Gastrocnemius medialis (tissue), 4 donors: Measurements from ENCODE around the gene SF1. TPM values are rescaled to one million over a fixed set of nuclear protein-coding genes. Genes with fewer than 3 reads are reported as not detected.

Source experiments
- ATAC-seq, 2 donors: fragments of 150-250 bp; one replicate each; pipeline ENCODE4 v1.9.1; 2016
- DNase-seq, 2 donors: peaks; one replicate each; pipeline ENCODE4 v3.0.0-alpha.2; 2019
- H3K27ac ChIP-seq, 4 donors: fragments of 200-600 bp; sonication (generic); 1 replicate in 1 of 4; 2 replicates in 3 of 4; pipeline ENCODE4 v1.5.1; 2016 to 2018; ENCODE audit warnings: mild to moderate bottlenecking in 2 of 4, moderate library complexity in 1 of 4
- H3K27me3 ChIP-seq, 3 donors: fragments of 200-600 bp; sonication (generic) in 2 of 3; 1 replicate in 1 of 3; 2 replicates in 2 of 3; pipeline versions ENCODE4 v1.5.1 to v1.6.0; 2016 to 2019; ENCODE audit warnings: mild to moderate bottlenecking in 1 of 3, moderate library complexity in 1 of 3
- H3K36me3 ChIP-seq, 2 donors: fragments of 200-600 bp; sonication (generic) in 1 of 2; one replicate each; pipeline ENCODE4 v1.5.1; 2017 to 2018
- H3K4me1 ChIP-seq, 2 donors: fragments of 200-600 bp; sonication (generic) in 1 of 2; one replicate each; pipeline ENCODE4 v1.5.1; 2016 to 2017; ENCODE audit warnings: mild to moderate bottlenecking in 2 of 2
- H3K4me3 ChIP-seq, 4 donors: fragments of 200-600 bp; sonication (generic) in 3 of 4; 1 replicate in 1 of 4; 2 replicates in 3 of 4; pipeline ENCODE4 v1.5.1; 2016 to 2019; ENCODE audit warnings: mild to moderate bottlenecking in 2 of 4
- H3K9me3 ChIP-seq, 3 donors: fragments of 200-600 bp; sonication (generic) in 2 of 3; 1 replicate in 1 of 3; 2 replicates in 2 of 3; pipeline ENCODE4 v1.5.1; 2016 to 2019
- POLR2A ChIP-seq, 2 donors: fragments of 450-650 bp; IDR thresholded peaks; one replicate each; pipeline ENCODE4 v1.6.1; 2017; ENCODE audit warnings: antibody characterized with exemption in 2 of 2, mild to moderate bottlenecking in 2 of 2, moderate library complexity in 2 of 2
- in situ Hi-C, 4 donors: fragments of 200-750 bp; cut with MboI; loops; one replicate each; pipeline versions ENCODE4 v1.15.0 to v1.8.0; 2017; ENCODE audit warnings: low sequenced_read_pairs in 4 of 4
- intact Hi-C: fragments of 100-400 bp; cut with DNase I; formaldehyde crosslinking; loops from one replicate; pipeline ENCODE4 v1.15.1; 2023; ENCODE audit warnings: low total_unique reads
- total RNA-seq, 4 donors: library from RNA; depleted of rRNA; stranded (reverse); fragments of >200 nt; gene quantifications; one replicate each; pipeline versions ENCODE4 v1.1.0 to v1.2.3, GENCODE V29; 2016
- TF ChIP-seq, protein P1 (sequence below), 5 experiments: fragments of 450-650 bp in 3 of 5; fragments of 200-600 bp in 2 of 5; sonication (generic) in 2 of 5; IDR thresholded peaks in 4 of 5; conservative IDR thresholded peaks in 1 of 5; 1 replicate in 4 of 5; 2 replicates in 1 of 5; pipeline ENCODE4 v1.5.1; 2016 to 2019; ENCODE audit warnings: antibody characterized with exemption in 5 of 5, mild to moderate bottlenecking in 3 of 5, moderate library complexity in 3 of 5

SF1 gene, protein sequence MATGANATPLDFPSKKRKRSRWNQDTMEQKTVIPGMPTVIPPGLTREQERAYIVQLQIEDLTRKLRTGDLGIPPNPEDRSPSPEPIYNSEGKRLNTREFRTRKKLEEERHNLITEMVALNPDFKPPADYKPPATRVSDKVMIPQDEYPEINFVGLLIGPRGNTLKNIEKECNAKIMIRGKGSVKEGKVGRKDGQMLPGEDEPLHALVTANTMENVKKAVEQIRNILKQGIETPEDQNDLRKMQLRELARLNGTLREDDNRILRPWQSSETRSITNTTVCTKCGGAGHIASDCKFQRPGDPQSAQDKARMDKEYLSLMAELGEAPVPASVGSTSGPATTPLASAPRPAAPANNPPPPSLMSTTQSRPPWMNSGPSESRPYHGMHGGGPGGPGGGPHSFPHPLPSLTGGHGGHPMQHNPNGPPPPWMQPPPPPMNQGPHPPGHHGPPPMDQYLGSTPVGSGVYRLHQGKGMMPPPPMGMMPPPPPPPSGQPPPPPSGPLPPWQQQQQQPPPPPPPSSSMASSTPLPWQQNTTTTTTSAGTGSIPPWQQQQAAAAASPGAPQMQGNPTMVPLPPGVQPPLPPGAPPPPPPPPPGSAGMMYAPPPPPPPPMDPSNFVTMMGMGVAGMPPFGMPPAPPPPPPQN
- total RNA-seq = 100 to 1,000 TPM; 171 to 249 (median 193) TPM

DNA sequence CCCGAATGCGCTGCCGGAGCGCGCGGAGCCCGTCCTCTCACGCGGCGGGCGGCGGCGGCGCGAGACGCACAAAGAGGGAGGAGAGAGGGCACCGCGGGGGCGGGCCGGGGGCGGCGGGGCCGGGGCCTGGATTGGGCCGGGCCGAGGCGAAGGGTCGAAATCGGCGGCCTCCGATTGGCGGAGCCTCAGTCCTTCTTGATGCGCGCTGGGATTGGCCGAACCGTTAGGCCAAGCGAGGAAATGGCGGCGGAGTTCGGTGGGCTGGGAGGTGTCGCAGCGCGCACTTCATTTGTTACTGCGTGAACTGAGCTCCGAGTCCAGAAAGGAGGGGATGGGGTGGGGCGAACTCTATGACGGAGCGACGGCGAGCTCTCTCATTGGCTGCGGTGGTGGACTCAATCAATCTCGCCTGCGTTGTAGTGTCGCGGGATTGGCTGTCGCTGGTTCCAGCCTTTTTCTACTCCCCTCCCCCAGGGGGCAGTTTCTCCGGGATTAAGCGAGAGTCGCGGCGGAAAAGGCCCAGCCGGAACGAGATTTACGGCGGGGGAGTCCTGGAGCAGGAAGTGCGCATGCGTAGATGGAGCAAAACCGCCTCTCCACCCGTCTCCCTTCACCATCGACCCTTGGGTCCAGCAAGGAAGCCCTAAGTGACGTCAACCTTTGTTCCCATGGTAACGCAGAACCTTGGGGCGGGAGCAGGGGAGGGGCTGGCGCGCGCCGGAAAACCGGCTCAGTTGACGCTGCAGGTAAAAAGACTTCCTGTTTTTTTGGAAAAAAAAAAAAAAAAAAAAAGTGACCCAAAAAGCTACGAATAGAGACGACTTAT, at the start of gene SF1:
Gene SF1 (minus strand): TSS at position 70 of the 826 bp plus-strand sequence. CDS start 150 bp downstream, outside the sequence.
- intact Hi-C loops (loop anchor here (1.0 to 5.0 kb wide), 2 partner anchors 25 to 36 kb away; partner anchors contain the start of genes MAP4K2 and RASGRP2), in situ Hi-C loops (no loop called here)
- peak; percentile 92 to 95 for TF ChIP-seq POLR2A (IDR thresholded peaks at IDR 0.05)
- TF ChIP-seq, protein P1, sequence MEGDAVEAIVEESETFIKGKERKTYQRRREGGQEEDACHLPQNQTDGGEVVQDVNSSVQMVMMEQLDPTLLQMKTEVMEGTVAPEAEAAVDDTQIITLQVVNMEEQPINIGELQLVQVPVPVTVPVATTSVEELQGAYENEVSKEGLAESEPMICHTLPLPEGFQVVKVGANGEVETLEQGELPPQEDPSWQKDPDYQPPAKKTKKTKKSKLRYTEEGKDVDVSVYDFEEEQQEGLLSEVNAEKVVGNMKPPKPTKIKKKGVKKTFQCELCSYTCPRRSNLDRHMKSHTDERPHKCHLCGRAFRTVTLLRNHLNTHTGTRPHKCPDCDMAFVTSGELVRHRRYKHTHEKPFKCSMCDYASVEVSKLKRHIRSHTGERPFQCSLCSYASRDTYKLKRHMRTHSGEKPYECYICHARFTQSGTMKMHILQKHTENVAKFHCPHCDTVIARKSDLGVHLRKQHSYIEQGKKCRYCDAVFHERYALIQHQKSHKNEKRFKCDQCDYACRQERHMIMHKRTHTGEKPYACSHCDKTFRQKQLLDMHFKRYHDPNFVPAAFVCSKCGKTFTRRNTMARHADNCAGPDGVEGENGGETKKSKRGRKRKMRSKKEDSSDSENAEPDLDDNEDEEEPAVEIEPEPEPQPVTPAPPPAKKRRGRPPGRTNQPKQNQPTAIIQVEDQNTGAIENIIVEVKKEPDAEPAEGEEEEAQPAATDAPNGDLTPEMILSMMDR (IDR thresholded peaks at IDR 0.05 in 4 of 5, conservative IDR thresholded peaks at IDR 0.05 in 1 of 5) = peak in 1 of 5 experiments; percentile 34
- peak; percentile 99 to 100 for DNase-seq
- no peaks in the 10 kb centered on the region for H3K27me3 ChIP-seq
- H3K36me3 ChIP-seq = peaks cover 3 to 32% of the 10 kb centered on the region in 2 donors
- peak; percentile 86 to 93 for ATAC-seq
- peak within 1 kb of the TSS; percentile 98 to 100 (median 98) for H3K27ac ChIP-seq
- peaks cover 42 to 43% of the 10 kb centered on the region in 2 donors for H3K4me1 ChIP-seq
- H3K4me3 ChIP-seq = peak within 1 kb of the TSS; percentile 73 to 93 (median 77)
- H3K9me3 ChIP-seq = no peaks in the 10 kb centered on the region

DNA sequence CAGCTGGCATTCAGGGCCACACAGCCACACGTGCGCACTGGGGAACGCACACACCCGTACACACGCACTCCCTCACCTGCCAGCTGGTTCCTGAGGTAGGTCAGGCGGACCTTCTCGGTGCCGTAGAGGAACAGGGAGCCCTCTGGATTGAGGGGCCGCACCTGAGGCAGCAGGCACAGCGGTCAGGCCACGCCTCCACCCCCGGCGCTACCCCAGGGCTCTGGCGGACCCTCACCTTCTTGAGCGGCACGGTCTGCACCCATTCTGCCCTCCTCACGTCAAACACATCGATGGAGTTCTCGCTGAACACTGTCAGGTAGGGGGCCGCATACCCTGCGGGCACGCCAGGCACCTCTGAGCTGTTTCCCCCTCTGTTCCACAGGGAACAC, 49.1 kb upstream of the SF1 start:
- in situ Hi-C loops = no loop called here
- Histone ChIP-seq H3K27me3 (no peaks in the 10 kb centered on the region), H3K9me3 (no peaks in the 10 kb centered on the region), H3K36me3 (no peaks in the 10 kb centered on the region), H3K4me1 (no peaks in the 10 kb centered on the region), H3K27ac (no peak overlapping the region), H3K4me3 (no peak overlapping the region)
- ATAC-seq = no peak
- intact Hi-C loops = no loop called here
- TF ChIP-seq, protein P1 (IDR thresholded peaks at IDR 0.05 in 4 of 5, conservative IDR thresholded peaks at IDR 0.05 in 1 of 5) = no peak
- no peak for TF ChIP-seq POLR2A (IDR thresholded peaks at IDR 0.05)
- DNase-seq = no peak

DNA sequence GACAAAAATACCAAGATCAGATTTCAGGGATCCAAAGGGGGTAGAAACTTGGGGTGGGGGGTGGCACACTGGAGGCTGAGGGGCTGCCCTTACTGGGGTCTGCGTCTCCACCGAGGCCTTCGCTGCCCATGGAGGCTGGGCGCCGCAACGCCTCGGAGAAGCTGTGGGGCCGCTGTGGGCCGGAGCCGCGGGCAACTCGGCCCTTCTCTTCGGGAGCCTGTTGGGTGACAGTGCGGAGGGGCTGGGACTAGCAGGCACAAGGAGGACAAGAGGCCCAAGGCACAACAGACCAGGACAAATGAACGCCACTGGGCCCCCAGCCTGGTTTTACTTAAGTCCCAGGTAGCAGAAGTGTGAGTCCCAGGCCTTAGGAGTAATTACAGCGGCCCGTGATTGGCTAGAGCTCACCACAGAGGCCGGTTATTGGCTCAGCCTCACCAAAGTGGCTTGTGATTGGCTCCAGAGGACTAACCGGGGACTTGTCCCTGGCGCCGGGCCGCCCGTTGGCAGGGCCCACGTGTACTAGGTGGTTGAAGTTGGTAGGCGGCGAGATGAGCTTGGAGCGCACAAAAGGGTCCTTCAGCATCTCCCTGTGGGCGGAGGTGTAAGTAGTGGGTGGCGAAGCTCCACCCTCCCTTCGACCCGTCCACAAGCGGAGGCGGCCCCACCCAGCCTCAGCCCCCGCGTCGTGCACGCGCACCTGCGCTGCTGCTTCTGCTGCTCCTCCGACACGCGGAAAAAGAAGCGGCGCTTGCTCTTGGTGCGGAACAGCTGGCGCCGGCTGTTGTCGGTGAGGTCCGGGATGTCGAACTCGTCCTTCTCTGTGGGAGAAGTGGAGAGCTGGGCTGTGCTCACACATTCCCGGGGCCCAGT, 48.5 kb upstream of the SF1 start:
- no peaks in the 10 kb centered on the region for H3K27me3 ChIP-seq
- H3K9me3 ChIP-seq = no peaks in the 10 kb centered on the region
- in situ Hi-C loops (no loop called here), intact Hi-C loops (no loop called here)
- H3K4me1 ChIP-seq = no peaks in the 10 kb centered on the region
- no peak overlapping the region for H3K27ac ChIP-seq
- H3K4me3 ChIP-seq = no peak overlapping the region
- no peaks in the 10 kb centered on the region for H3K36me3 ChIP-seq
- TF ChIP-seq, protein P1 (IDR thresholded peaks at IDR 0.05 in 4 of 5, conservative IDR thresholded peaks at IDR 0.05 in 1 of 5) = no peak
- DNase-seq = no peak
- ATAC-seq = peak in 1 of 2 donors; percentile 24

DNA sequence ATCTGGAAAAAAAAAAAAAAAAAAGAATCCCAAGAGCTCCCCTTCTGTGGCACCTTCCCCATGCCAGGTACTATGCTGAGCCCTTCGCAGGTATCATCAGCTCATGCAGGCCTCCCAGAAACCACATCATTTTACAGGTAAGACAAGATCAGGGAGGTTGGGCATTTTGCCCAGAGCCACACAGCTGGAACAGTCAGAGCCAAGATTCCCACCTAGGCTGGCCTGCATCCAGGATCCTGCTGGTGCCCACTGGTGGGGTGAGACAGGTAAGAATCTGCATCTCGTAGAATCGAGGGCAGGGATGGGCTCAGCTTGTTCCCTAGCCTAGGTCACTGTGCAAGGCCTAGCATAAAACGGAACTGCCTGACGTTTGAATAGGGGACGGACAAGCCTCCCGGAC, 47.7 kb upstream of the SF1 start:
- TF ChIP-seq, protein P1 (IDR thresholded peaks at IDR 0.05 in 4 of 5, conservative IDR thresholded peaks at IDR 0.05 in 1 of 5) = no peak
- no peak for TF ChIP-seq POLR2A (IDR thresholded peaks at IDR 0.05)

More for the DNA sequence above, 47.7 kb upstream of the SF1 start:
- H3K27ac ChIP-seq = no peak overlapping the region
- intact Hi-C loops (no loop called here), in situ Hi-C loops (no loop called here)
- no peaks in the 10 kb centered on the region for H3K9me3 ChIP-seq
- H3K27me3 ChIP-seq = no peaks in the 10 kb centered on the region
- ATAC-seq (no peak), DNase-seq (no peak)
- H3K36me3 ChIP-seq = no peaks in the 10 kb centered on the region
- no peak overlapping the region for H3K4me3 ChIP-seq
- no peaks in the 10 kb centered on the region for H3K4me1 ChIP-seq
